HEK293T (cell line): ENCODE data around the gene PHLDA3.
A peak's percentile ranks its signal among the peaks of the same experiment; 100 is the strongest.

ENCODE experiments used
- CTCF ChIA-PET: fragments of 350-600 bp; formaldehyde crosslinking; extraction: SDS; loops from one replicate; lab custom pipeline; 2021; ENCODE audit warnings: antibody characterized with exemption, inconsistent platforms; lab: Yijun Ruan, JAX
- POLR2A ChIA-PET: fragments of 350-600 bp; formaldehyde crosslinking; extraction: SDS; loops from one replicate; lab custom pipeline; 2020; ENCODE audit warnings: antibody characterized with exemption, inconsistent platforms; lab: Yijun Ruan, JAX
- DNase-seq: peaks from one replicate; pipeline ENCODE4 v3.0.0; 2012; ENCODE audit warnings: mixed read lengths; ENCODE audit errors: extremely low spot score
- ARNT ChIP-seq: fragments of 450-650 bp; IDR thresholded peaks from 2 replicates; pipeline ENCODE4 v1.6.1; 2017; ENCODE audit warnings: mild to moderate bottlenecking
- BHLHE40 ChIP-seq: fragments of 450-650 bp; IDR thresholded peaks from 2 replicates; pipeline ENCODE4 v1.6.1; 2016; ENCODE audit warnings: mild to moderate bottlenecking, moderate library complexity, borderline replicate concordance
- CTBP1 ChIP-seq: fragments of 450-650 bp; IDR thresholded peaks from 2 replicates; pipeline ENCODE4 v1.6.1; 2016; ENCODE audit warnings: borderline replicate concordance
- ELF4 ChIP-seq: fragments of 450-650 bp; IDR thresholded peaks from 2 replicates; pipeline ENCODE4 v1.6.1; 2017; ENCODE audit warnings: antibody characterized with exemption
- FOXA1 ChIP-seq: fragments of 450-650 bp; IDR thresholded peaks from 2 replicates; pipeline ENCODE4 v1.6.1; 2016; ENCODE audit warnings: mild to moderate bottlenecking
- FOXK2 ChIP-seq: fragments of 450-650 bp; IDR thresholded peaks from 2 replicates; pipeline ENCODE4 v1.6.1; 2016; ENCODE audit warnings: mild to moderate bottlenecking
- FOXM1 ChIP-seq: fragments of 450-650 bp; IDR thresholded peaks from 2 replicates; pipeline ENCODE4 v1.6.1; 2017; ENCODE audit warnings: mild to moderate bottlenecking, borderline replicate concordance
- HDGF ChIP-seq: fragments of 450-650 bp; IDR thresholded peaks from 2 replicates; pipeline ENCODE4 v1.6.1; 2017; ENCODE audit warnings: antibody characterized with exemption, borderline replicate concordance
- L3MBTL2 ChIP-seq: fragments of 450-650 bp; conservative IDR thresholded peaks from 2 replicates; pipeline ENCODE4 v1.6.1; 2016; ENCODE audit warnings: mild to moderate bottlenecking
- LEF1 ChIP-seq: fragments of 450-650 bp; IDR thresholded peaks from 2 replicates; pipeline ENCODE4 v1.6.1; 2017; ENCODE audit warnings: mild to moderate bottlenecking, borderline replicate concordance
- NFRKB ChIP-seq: fragments of 450-650 bp; IDR thresholded peaks from 2 replicates; pipeline ENCODE4 v1.6.1; 2016; ENCODE audit warnings: mild to moderate bottlenecking, moderate library complexity
- PKNOX1 ChIP-seq: fragments of 450-650 bp; IDR thresholded peaks from 2 replicates; pipeline ENCODE4 v1.6.1; 2016
- SP1 ChIP-seq: fragments of 450-650 bp; IDR thresholded peaks from 2 replicates; pipeline ENCODE4 v1.6.1; 2017
- SUZ12 ChIP-seq: fragments of 450-650 bp; IDR thresholded peaks from 2 replicates; pipeline ENCODE4 v1.6.1; 2016; ENCODE audit warnings: mild to moderate bottlenecking
- TARDBP ChIP-seq: fragments of 450-650 bp; IDR thresholded peaks from 2 replicates; pipeline ENCODE4 v1.6.1; 2016
- ZNF384 ChIP-seq: fragments of 450-650 bp; IDR thresholded peaks from 2 replicates; pipeline ENCODE4 v1.6.1; 2016

The PHLDA3 gene

GRCh38 chr1:201485184-201485774 lies 16.3 kb upstream of the PHLDA3 start:
- no peak for TF ChIP-seq NFRKB
- TF ChIP-seq ELF4 = no peak
- TF ChIP-seq FOXM1 = no peak
- no peak for TF ChIP-seq CTBP1
- TF ChIP-seq FOXK2 = no peak
- TF ChIP-seq FOXA1 = no peak
- no peak for TF ChIP-seq HDGF
- no peak for TF ChIP-seq SUZ12
- no peak for TF ChIP-seq BHLHE40
- no peak for TF ChIP-seq ZNF384
- TF ChIP-seq ARNT = no peak
- TF ChIP-seq PKNOX1 = no peak
- TF ChIP-seq SP1 = no peak
- no peak for TF ChIP-seq LEF1
- CTCF ChIA-PET = interaction anchor here (1.0 kb wide), 1 partner anchor 28 kb away, joined by 3 read pairs; no protein-coding TSS in a partner anchor
- DNase-seq = no peak
- POLR2A ChIA-PET = interaction anchor here (1.3 kb wide), 1 partner anchor 18 kb away, joined by 3 read pairs; no protein-coding TSS in a partner anchor

DNA sequence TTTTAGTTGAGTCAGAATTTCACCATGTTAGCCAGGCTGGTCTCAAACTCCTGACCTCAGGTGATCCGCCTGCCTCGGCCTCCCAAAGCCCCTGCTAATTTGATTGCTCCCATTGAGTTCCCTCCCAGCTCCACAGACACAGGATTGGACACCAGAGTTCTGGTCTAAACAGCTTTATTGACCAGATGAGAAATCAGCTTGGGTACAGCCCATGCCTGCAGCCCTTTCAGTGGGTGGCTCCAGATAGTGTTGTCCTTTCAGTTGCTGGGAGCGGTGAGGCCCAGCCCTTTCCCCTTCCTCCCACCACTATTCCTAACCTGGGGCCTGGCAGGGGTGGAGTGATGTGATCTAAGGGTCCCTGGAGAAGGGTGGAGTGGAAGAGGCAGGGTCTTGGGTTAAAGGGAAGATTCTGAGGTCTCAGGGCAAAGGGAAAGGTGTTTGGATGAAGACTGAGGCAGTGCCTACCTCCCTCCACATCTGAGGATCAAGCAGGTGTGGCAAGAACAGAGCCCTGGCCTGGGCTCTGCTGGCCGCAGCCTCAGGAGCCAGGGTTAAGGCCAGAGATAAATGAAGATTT lies 14.5 kb upstream of the PHLDA3 start:
- TF ChIP-seq NFRKB = no peak
- no peak for TF ChIP-seq FOXK2
- TF ChIP-seq HDGF = no peak
- no peak for TF ChIP-seq PKNOX1
- TF ChIP-seq ZNF384 = no peak
- TF ChIP-seq LEF1 = no peak
- no peak for TF ChIP-seq SUZ12
- no peak for TF ChIP-seq TARDBP
- TF ChIP-seq L3MBTL2 = no peak
- TF ChIP-seq BHLHE40 = no peak
- TF ChIP-seq CTBP1 = no peak
- POLR2A ChIA-PET = interaction anchor here (0.7 to 0.9 kb wide), 2 partner anchors 19 to 26 kb away, joined by 3 read pairs; no protein-coding TSS in a partner anchor
- DNase-seq = no peak
- CTCF ChIA-PET = interaction anchor here (0.5 to 4.8 kb wide), 7 partner anchors 14 to 248 kb away, joined by 3 to 135 read pairs (median 8); partner anchors contain the start of gene PHLDA3

- DNase-seq = no peak
- TF ChIP-seq ELF4 (no peak), BHLHE40 (no peak), FOXA1 (no peak), TARDBP (no peak), ZNF384 (no peak)
- ChIA-PET CTCF (interaction anchor here (0.5 to 4.8 kb wide), 12 partner anchors 8 to 248 kb away, joined by 3 to 135 read pairs (median 6); partner anchors contain the start of gene PHLDA3), POLR2A (interaction anchor here (0.7 to 1.1 kb wide), 2 partner anchors 27 to 31 kb away, joined by 3 to 10 read pairs; no protein-coding TSS in a partner anchor)
These were observed 13.8 kb upstream of the PHLDA3 start for GRCh38 chr1:201482755-201483154.

DNA sequence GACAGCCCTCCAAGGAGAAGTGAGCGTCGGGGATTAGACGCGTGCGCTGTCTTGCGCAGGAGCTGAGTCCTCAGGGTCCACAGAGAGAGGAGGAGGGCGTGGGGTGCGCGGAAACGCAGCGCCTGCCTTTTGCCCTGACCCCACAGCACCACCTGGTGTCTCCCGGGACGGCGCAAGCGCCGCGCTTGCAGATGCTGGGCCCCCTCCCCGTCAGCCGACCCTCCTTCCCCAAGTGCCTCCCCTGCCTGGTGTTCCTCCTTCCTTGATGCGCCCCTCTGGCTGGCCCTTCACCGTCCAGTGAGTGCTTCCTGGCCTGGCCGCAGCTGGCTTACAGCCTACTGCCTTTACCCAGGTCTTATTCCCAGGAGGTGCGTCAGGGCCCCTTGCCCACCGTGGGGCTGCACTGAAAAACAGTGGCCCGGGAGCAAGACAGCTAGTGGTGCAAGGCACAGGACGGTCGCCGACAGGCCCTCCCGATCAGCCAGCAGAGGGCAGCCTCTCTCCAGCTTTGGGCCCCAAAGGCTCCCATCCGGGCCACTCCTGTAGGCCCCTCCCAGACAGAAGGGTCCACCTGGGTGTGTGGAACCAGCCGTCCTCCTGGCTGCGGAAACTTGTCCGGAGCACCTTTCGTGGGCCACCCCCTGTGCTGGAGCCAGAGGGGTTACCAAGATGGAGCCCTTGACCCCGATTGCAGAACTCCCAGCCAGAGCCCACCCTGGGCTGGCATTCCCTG lies 12.9 kb upstream of the PHLDA3 start:
- peak; percentile 95 for DNase-seq
- POLR2A ChIA-PET = interaction anchor here (0.7 to 1.1 kb wide), 5 partner anchors 20 to 34 kb away, joined by 3 to 10 read pairs (median 4); no protein-coding TSS in a partner anchor
- CTCF ChIA-PET = interaction anchor here (0.6 to 4.8 kb wide), 21 partner anchors 9 to 238 kb away, joined by 3 to 135 read pairs (median 4); partner anchors contain the start of gene PHLDA3
- TF ChIP-seq SUZ12 (no peak), FOXM1 (0 out of 2 replicates have a peak, but pooled peaks have one; percentile 9)

DNA sequence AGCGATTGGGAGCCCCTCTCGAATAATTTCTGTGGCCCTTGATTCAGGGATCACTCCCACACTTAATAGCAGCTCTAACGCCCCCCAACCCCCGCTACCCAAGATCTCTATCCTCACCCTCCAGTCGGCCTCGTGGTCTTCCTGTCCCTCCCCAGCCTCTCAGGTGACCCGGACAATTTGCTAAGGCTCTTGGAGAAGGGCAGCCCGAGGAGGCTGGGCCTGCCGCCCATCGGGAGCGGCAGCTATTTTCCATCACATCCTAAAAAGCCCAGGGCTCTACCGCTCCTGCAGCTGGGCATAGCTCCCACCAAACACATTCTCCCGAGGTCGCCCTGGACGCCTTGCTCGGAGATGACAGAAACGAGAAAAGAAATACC lies 12.0 kb upstream of the PHLDA3 start:
- POLR2A ChIA-PET = interaction anchor here (1.2 kb wide), 1 partner anchor 32 kb away, joined by 4 read pairs; no protein-coding TSS in a partner anchor
- no peak for DNase-seq
- no peak for TF ChIP-seq TARDBP
- no peak for TF ChIP-seq ELF4
- TF ChIP-seq LEF1 = no peak
- no peak for TF ChIP-seq SP1
- TF ChIP-seq SUZ12 = no peak
- no peak for TF ChIP-seq BHLHE40
- no peak for TF ChIP-seq FOXA1
- TF ChIP-seq NFRKB = no peak
- no peak for TF ChIP-seq CTBP1
- no peak for TF ChIP-seq FOXM1
- TF ChIP-seq HDGF = no peak
- CTCF ChIA-PET = interaction anchor here (0.7 to 4.8 kb wide), 13 partner anchors 10 to 239 kb away, joined by 3 to 135 read pairs (median 7); partner anchors contain the start of gene PHLDA3
